NB4 (cell line): Measurements from ENCODE around the gene CCL19.

Experiments
- DNase-seq: peaks from one replicate; pipeline ENCODE4 v3.0.0; 2010; ENCODE audit warnings: low read depth
- H3K4me3 ChIP-seq: one replicate; pipeline ENCODE4 v1.5.1; 2011; ENCODE audit warnings: mild to moderate bottlenecking, low read depth, low read length, moderate library complexity
- CTCF ChIP-seq: IDR thresholded peaks from one replicate; pipeline ENCODE4 v1.5.1; 2012; ENCODE audit warnings: low read depth, low read length
- MAX ChIP-seq: IDR thresholded peaks from 2 replicates; pipeline ENCODE4 v1.6.1; 2011; ENCODE audit warnings: low read depth, low read length
- MYC ChIP-seq: IDR thresholded peaks from 2 replicates; pipeline ENCODE4 v1.6.1; 2011; ENCODE audit warnings: low read depth, low read length
- POLR2A ChIP-seq: IDR thresholded peaks from 2 replicates; pipeline ENCODE4 v1.6.1; 2011; ENCODE audit warnings: mild to moderate bottlenecking; ENCODE audit not compliant: insufficient read length; ENCODE audit errors: extremely low read depth

Gene CCL19

GRCh38 chr9:34684816-34685215, 6.3 kb downstream of the CCL19 start:
- no peak for DNase-seq
- TF ChIP-seq CTCF (no peak), POLR2A (no peak), MAX (no peak), MYC (no peak)
- H3K4me3 ChIP-seq = no peak overlapping the region

- TF ChIP-seq POLR2A (no peak), MAX (no peak), MYC (no peak), CTCF (peak; percentile 18)
- no peak for DNase-seq
- no peak overlapping the region for H3K4me3 ChIP-seq
Observed at GRCh38 chr9:34684145-34684544, 6.9 kb downstream of the CCL19 start.

GRCh38 chr9:34675869-34676268, 15.2 kb downstream of the CCL19 start:
- TF ChIP-seq MAX = no peak
- TF ChIP-seq CTCF = no peak
- no peak for TF ChIP-seq MYC
- H3K4me3 ChIP-seq = no peak overlapping the region
- no peak for DNase-seq

GRCh38 chr9:34675048-34675714, 15.9 kb downstream of the CCL19 start:
- TF ChIP-seq POLR2A (no peak), MAX (peak; percentile 74), CTCF (peak; percentile 100), MYC (peak; percentile 77)
- H3K4me3 ChIP-seq = no peak overlapping the region
- peak; percentile 89 for DNase-seq

GRCh38 chr9:34674440-34674839, 16.6 kb downstream of the CCL19 start:
- DNase-seq = no peak
- no peak overlapping the region for H3K4me3 ChIP-seq
- TF ChIP-seq CTCF (no peak), MYC (no peak), POLR2A (no peak), MAX (no peak)
